A549 (cell line): Measurements from ENCODE around the gene SLC25A48. TPM values are rescaled to one million over a fixed set of nuclear protein-coding genes. Genes with fewer than 3 reads are reported as not detected.

Experiments used
- ATAC-seq, 2 experiments: fragments of 200-7000 bp in 1 of 2; fragments of >200 bp in 1 of 2; cut with Nextera tagmentation in 1 of 2; cut with Tn5 transposase in 1 of 2; 3 replicates each; pipeline versions ENCODE4 v1.8.0 to v1.9.1; 2018 to 2020; ENCODE audit warnings: mild to moderate bottlenecking in 1 of 2, moderate library complexity in 1 of 2
- CTCF ChIA-PET: fragments of 300-600 bp; sonication (Branson Sonifier 250); formaldehyde crosslinking; extraction: SDS; loops from one replicate; lab custom pipeline; 2021; ENCODE audit warnings: antibody characterized with exemption, inconsistent platforms; lab: Yijun Ruan, JAX
- POLR2A ChIA-PET: fragments of 350-600 bp; formaldehyde crosslinking; extraction: SDS; loops from one replicate; lab custom pipeline; 2021; ENCODE audit warnings: antibody characterized with exemption, inconsistent platforms; lab: Yijun Ruan, JAX
- DNase-seq, 2 experiments: peaks; one replicate each; pipeline versions ENCODE4 v3.0.0 to v3.0.0-alpha.2; 2011 to 2016; ENCODE audit warnings: low read depth in 1 of 2, low spot score in 1 of 2
- FAIRE-seq: peaks from 2 replicates; lab custom pipeline; 2011; peaks lifted over from hg19 to GRCh38; lab: Jason Lieb, UNC
- H3K27ac ChIP-seq, 2 experiments: fragments of >200 bp; sonication (Bioruptor Twin); formaldehyde crosslinking; 3 replicates each; pipeline ENCODE4 v1.5.1; 2016 to 2017
- H3K4me1 ChIP-seq: fragments of >200 bp; sonication (Bioruptor Twin); formaldehyde crosslinking; 3 replicates; pipeline ENCODE4 v1.6.1; 2016
- H3K4me2 ChIP-seq: fragments of >200 bp; sonication (Bioruptor Twin); formaldehyde crosslinking; 3 replicates; pipeline ENCODE4 v1.6.1; 2016
- H3K4me3 ChIP-seq: fragments of >200 bp; sonication (Bioruptor Twin); formaldehyde crosslinking; 3 replicates; pipeline ENCODE4 v1.5.1; 2016
- H3K9me3 ChIP-seq: fragments of >200 bp; sonication (Bioruptor Twin); formaldehyde crosslinking; 3 replicates; pipeline ENCODE4 v1.6.1; 2016
- CHD2 ChIP-seq: fragments of 150-350 bp; IDR thresholded peaks from 2 replicates; pipeline ENCODE4 v1.6.1; 2014; ENCODE audit warnings: low read length; ENCODE audit not compliant: partially characterized antibody
- CTCF ChIP-seq: fragments of >200 bp; sonication (Bioruptor Twin); formaldehyde crosslinking; IDR thresholded peaks from 3 replicates; pipeline ENCODE4 v1.5.1; 2016
- FOSB ChIP-seq: fragments of 250-450 bp; sonication (Bioruptor Pico); IDR thresholded peaks from 2 replicates; pipeline ENCODE4 v1.5.0; 2020; ENCODE audit warnings: mild to moderate bottlenecking, moderate library complexity
- HDAC2 ChIP-seq: fragments of 200-600 bp; sonication (generic); IDR thresholded peaks from 2 replicates; pipeline ENCODE4 v1.6.1; 2016
- HES2 ChIP-seq: fragments of >200 bp; sonication (Bioruptor Twin); formaldehyde crosslinking; IDR thresholded peaks from 2 replicates; pipeline ENCODE4 v1.6.1; 2016
- HMGXB4 ChIP-seq: fragments of 250-450 bp; sonication (Bioruptor Pico); IDR thresholded peaks from 2 replicates; pipeline ENCODE4 v1.5.0; 2021; ENCODE audit warnings: mild to moderate bottlenecking, moderate library complexity, borderline replicate concordance
- HOXB5 ChIP-seq: fragments of 250-450 bp; sonication (Bioruptor Pico); IDR thresholded peaks from 2 replicates; pipeline ENCODE4 v1.5.0; 2020; ENCODE audit warnings: mild to moderate bottlenecking, moderate library complexity
- KDM1A ChIP-seq: fragments of 200-600 bp; sonication (generic); IDR thresholded peaks from 2 replicates; pipeline ENCODE4 v1.6.1; 2016; ENCODE audit warnings: low read depth, mild to moderate bottlenecking
- NPAS2 ChIP-seq: fragments of 250-450 bp; sonication (Bioruptor Pico); IDR thresholded peaks from 2 replicates; pipeline ENCODE4 v1.8.0; 2022; ENCODE audit warnings: mild to moderate bottlenecking, moderate library complexity, borderline replicate concordance
- POLR2A ChIP-seq: IDR thresholded peaks from 2 replicates; pipeline ENCODE4 v1.6.1; 2012; ENCODE audit warnings: mild to moderate bottlenecking, low read length
- POLR2AphosphoS2 ChIP-seq: conservative IDR thresholded peaks from 2 replicates; pipeline ENCODE4 v1.6.1; 2012; ENCODE audit warnings: low read length, improper control_type of control experiment, inconsistent platforms
- RAD21 ChIP-seq, 2 experiments: fragments of >200 bp in 1 of 2; sonication (Bioruptor Twin) in 1 of 2; formaldehyde crosslinking in 1 of 2; IDR thresholded peaks in 1 of 2; conservative IDR thresholded peaks in 1 of 2; 2 replicates in 1 of 2; 3 replicates in 1 of 2; pipeline ENCODE4 v1.6.1; 2012 to 2018; ENCODE audit warnings: inconsistent platforms in 1 of 2
- RARB ChIP-seq: fragments of 250-450 bp; sonication (Bioruptor Pico); IDR thresholded peaks from 2 replicates; pipeline ENCODE4 v1.8.0; 2021; ENCODE audit warnings: mild to moderate bottlenecking, moderate library complexity
- RCOR1 ChIP-seq: fragments of 150-350 bp; IDR thresholded peaks from 2 replicates; pipeline ENCODE4 v1.6.1; 2014; ENCODE audit warnings: antibody characterized with exemption, low read length, low read depth
- RFX5 ChIP-seq: fragments of 450-650 bp; IDR thresholded peaks from 2 replicates; pipeline ENCODE4 v1.7.1; 2014; ENCODE audit warnings: antibody characterized with exemption, mild to moderate bottlenecking, moderate library complexity
- ZFP36 ChIP-seq: fragments of 450-650 bp; IDR thresholded peaks from 2 replicates; pipeline ENCODE4 v1.6.1; 2014; ENCODE audit warnings: borderline replicate concordance; ENCODE audit not compliant: partially characterized antibody
- WGBS: methylation state at CpG from one replicate; pipeline ENCODE4 v1.1.6; 2017; ENCODE audit errors: missing lambda C conversion rate; 5-methylcytosine and 5-hydroxymethylcytosine counted together
- polyA plus RNA-seq, 4 experiments: library from polyadenylated mRNA; depleted of rRNA in 3 of 4; stranded (reverse); fragments of >200 nt; fragmentation: RNase III in 1 of 4; extraction: RNeasy Plus Mini Kit Qiagen cat#74134 plus additional on column Dnase treatment in 1 of 4; gene quantifications; 2 replicates in 3 of 4; 3 replicates in 1 of 4; pipeline ENCODE4 v1.2.3, GENCODE V29; 2011 to 2017
- TF ChIP-seq, protein P1 (sequence below): fragments of 200-600 bp; sonication (generic); IDR thresholded peaks from 2 replicates; pipeline ENCODE4 v1.6.1; 2016; ENCODE audit warnings: antibody characterized with exemption, mild to moderate bottlenecking, moderate library complexity
- TF ChIP-seq, protein P2 (sequence below): IDR thresholded peaks from 2 replicates; pipeline ENCODE4 v1.6.1; 2012

SLC25A48 gene
- polyA plus RNA-seq, 2 of the 4 experiments (the other 2 are of a cell fraction): 0.18 TPM; not detected in 1

DNA sequence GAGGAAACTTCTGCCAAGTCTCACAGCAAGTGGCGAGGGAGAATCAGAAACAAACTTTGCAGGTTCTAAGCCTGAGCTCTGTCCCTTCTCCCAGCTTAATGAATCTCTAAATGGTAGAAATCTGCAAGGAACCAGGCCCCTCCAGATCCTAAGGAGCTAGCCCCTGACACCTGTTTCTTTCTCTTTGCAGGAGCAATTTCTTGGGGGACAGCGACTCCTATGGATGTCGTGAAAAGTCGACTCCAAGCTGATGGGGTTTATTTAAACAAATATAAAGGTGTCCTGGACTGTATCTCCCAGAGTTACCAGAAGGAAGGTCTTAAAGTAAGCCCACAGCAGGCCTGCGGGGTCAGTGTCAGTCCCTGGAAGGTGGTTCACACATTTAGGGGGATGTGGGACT is 39.4 kb downstream of the SLC25A48 start:
- DNase-seq (peak in 1 of 2 experiments; percentile 19), FAIRE-seq (no peak), ATAC-seq (no peak)
- TF ChIP-seq CHD2 (no peak), RAD21 (conservative IDR thresholded peaks at IDR 0.05 in 1 of 2, IDR thresholded peaks at IDR 0.05 in 1 of 2) (peak in 1 of 2 experiments; percentile 27; a peak in 1 of 5 replicates)
- CTCF ChIA-PET: interaction anchor here (0.6 to 2.3 kb wide), 10 partner anchors 9 to 322 kb away, joined by 3 to 7 read pairs (median 4); partner anchors contain the start of gene SLC25A48
- 49% methylated on average over 5 of the region's 5 CpGs for WGBS
- no peaks in the 10 kb centered on the region for H3K9me3 ChIP-seq
- no peak overlapping the region for H3K4me2 ChIP-seq
- H3K27ac ChIP-seq: no peak overlapping the region
- no peaks in the 10 kb centered on the region for H3K4me1 ChIP-seq
- POLR2A ChIA-PET: no interaction called here
- no peak overlapping the region for H3K4me3 ChIP-seq

DNA sequence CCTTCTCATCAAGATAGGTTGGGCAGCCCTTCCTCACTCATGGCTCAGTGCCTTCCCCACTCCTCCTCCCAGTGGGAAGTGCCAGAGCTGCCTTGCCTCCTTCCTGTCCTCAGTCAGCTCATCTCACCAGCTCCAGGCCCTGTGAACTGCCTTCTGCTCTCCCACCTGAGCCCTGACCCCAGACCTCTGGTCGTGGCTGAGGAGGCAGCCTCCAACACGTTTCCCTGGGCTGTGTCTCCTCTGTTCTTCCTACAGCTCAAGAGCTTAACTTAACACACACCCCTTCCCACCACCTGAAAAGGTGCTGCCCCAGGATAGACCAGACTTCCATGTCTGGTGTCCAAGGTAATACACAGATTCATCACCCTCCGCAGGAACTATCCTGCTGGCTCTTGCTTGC is 40.0 kb downstream of the SLC25A48 start:
- FAIRE-seq (no peak), DNase-seq (no peak), ATAC-seq (no peak; a peak in 1 of 6 replicates)
- Histone ChIP-seq H3K9me3 (no peaks in the 10 kb centered on the region), H3K27ac (no peak overlapping the region), H3K4me3 (no peak overlapping the region), H3K4me2 (no peak overlapping the region), H3K4me1 (no peaks in the 10 kb centered on the region)
- CTCF ChIA-PET: interaction anchor here (1.0 to 3.1 kb wide), 9 partner anchors 8 to 338 kb away, joined by 3 to 13 read pairs (median 5); partner anchors contain the start of gene SLC25A48
- TF ChIP-seq KDM1A (no peak), HOXB5 (CRISPR knock-in tag) (no peak), RARB (CRISPR knock-in tag) (no peak), NPAS2 (CRISPR knock-in tag) (no peak), HES2 (no peak), RFX5 (no peak), HDAC2 (no peak), HMGXB4 (CRISPR knock-in tag) (no peak), FOSB (CRISPR knock-in tag) (no peak), POLR2A (no peak), RCOR1 (no peak), CTCF (no peak), ZFP36 (no peak), POLR2AphosphoS2 (no peak)
- TF ChIP-seq, protein P1, sequence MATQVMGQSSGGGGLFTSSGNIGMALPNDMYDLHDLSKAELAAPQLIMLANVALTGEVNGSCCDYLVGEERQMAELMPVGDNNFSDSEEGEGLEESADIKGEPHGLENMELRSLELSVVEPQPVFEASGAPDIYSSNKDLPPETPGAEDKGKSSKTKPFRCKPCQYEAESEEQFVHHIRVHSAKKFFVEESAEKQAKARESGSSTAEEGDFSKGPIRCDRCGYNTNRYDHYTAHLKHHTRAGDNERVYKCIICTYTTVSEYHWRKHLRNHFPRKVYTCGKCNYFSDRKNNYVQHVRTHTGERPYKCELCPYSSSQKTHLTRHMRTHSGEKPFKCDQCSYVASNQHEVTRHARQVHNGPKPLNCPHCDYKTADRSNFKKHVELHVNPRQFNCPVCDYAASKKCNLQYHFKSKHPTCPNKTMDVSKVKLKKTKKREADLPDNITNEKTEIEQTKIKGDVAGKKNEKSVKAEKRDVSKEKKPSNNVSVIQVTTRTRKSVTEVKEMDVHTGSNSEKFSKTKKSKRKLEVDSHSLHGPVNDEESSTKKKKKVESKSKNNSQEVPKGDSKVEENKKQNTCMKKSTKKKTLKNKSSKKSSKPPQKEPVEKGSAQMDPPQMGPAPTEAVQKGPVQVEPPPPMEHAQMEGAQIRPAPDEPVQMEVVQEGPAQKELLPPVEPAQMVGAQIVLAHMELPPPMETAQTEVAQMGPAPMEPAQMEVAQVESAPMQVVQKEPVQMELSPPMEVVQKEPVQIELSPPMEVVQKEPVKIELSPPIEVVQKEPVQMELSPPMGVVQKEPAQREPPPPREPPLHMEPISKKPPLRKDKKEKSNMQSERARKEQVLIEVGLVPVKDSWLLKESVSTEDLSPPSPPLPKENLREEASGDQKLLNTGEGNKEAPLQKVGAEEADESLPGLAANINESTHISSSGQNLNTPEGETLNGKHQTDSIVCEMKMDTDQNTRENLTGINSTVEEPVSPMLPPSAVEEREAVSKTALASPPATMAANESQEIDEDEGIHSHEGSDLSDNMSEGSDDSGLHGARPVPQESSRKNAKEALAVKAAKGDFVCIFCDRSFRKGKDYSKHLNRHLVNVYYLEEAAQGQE: no peak
- TF ChIP-seq, protein P2, sequence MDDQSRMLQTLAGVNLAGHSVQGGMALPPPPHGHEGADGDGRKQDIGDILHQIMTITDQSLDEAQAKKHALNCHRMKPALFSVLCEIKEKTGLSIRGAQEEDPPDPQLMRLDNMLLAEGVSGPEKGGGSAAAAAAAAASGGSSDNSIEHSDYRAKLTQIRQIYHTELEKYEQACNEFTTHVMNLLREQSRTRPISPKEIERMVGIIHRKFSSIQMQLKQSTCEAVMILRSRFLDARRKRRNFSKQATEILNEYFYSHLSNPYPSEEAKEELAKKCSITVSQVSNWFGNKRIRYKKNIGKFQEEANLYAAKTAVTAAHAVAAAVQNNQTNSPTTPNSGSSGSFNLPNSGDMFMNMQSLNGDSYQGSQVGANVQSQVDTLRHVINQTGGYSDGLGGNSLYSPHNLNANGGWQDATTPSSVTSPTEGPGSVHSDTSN: no peak
- 42% methylated on average over 3 of the region's 3 CpGs for WGBS
- POLR2A ChIA-PET: no interaction called here
